Stimulated activated CD4-positive, alpha-beta T cell treated with anti-CD3 and anti-CD28 coated beads, Interleukin-15, amount 100 ng/mL, for 48 hours (primary cell): ENCODE results near the gene TIMM17A.

Experiments used
- DNase-seq, 2 donors: peaks; one replicate each; pipeline ENCODE4 v3.0.0-alpha.2; 2020; ENCODE audit warnings: low read depth in 2 of 2

The TIMM17A gene

GRCh38 chr1:201983380-201983805 is 28.1 kb downstream of the TIMM17A start:
- DNase-seq, result no peak

GRCh38 chr1:201984446-201984845 is 29.1 kb downstream of the TIMM17A start:
- DNase-seq, result no peak

- DNase-seq, result no peak
Observed at GRCh38 chr1:201985355-201985754, 30.1 kb downstream of the TIMM17A start.

- DNase-seq, result no peak
Observed at GRCh38 chr1:201988601-201989000, 33.3 kb downstream of the TIMM17A start.

- no peak for DNase-seq
Observed at GRCh38 chr1:201989354-201990128, 34.2 kb downstream of the TIMM17A start.

GRCh38 chr1:201990427-201990826 is 35.1 kb downstream of the TIMM17A start:
- no peak for DNase-seq

GRCh38 chr1:201999625-202000238 is 44.4 kb downstream of the TIMM17A start:
- DNase-seq, result no peak

GRCh38 chr1:202002507-202002906 is 47.2 kb downstream of the TIMM17A start:
- no peak for DNase-seq

GRCh38 chr1:202004711-202005110 is 49.4 kb downstream of the TIMM17A start:
- DNase-seq, result no peak

- DNase-seq, result no peak
Observed at GRCh38 chr1:202005958-202006357, 50.7 kb downstream of the TIMM17A start.

- no peak for DNase-seq
Observed at GRCh38 chr1:202007304-202007703, 52.0 kb downstream of the TIMM17A start.

GRCh38 chr1:202007805-202008489 is 52.6 kb downstream of the TIMM17A start:
- DNase-seq, result no peak

- peak; percentile 13 to 43 for DNase-seq
Observed at GRCh38 chr1:202009326-202010179, 54.2 kb downstream of the TIMM17A start.

GRCh38 chr1:202010180-202011015 is 55.1 kb downstream of the TIMM17A start, which contains the start of gene ELF3:
ELF3 (plus strand) TSS chr1:202010587; CDS start chr1:202011137, 550 bp downstream.
- DNase-seq, result no peak

GRCh38 chr1:202011994-202012393 is 56.7 kb downstream of the TIMM17A start:
- no peak for DNase-seq

GRCh38 chr1:202012544-202013478 is 57.5 kb downstream of the TIMM17A start:
- DNase-seq, result no peak

- no peak for DNase-seq
Observed at GRCh38 chr1:202013603-202014002, 58.3 kb downstream of the TIMM17A start.

GRCh38 chr1:202014060-202014459 is 58.8 kb downstream of the TIMM17A start:
- no peak for DNase-seq

- DNase-seq, result no peak
Observed at GRCh38 chr1:202014915-202015661, 59.8 kb downstream of the TIMM17A start.
